22Rv1 (cell line): Measurements from ENCODE around the gene TMEM255A.

Experiments used
- ZFX ChIP-seq: fragments of 450-650 bp; IDR thresholded peaks from 2 replicates; pipeline ENCODE4 v1.6.1; 2017; ENCODE audit warnings: antibody characterized with exemption, borderline replicate concordance
- TF ChIP-seq, protein P1 (sequence below): fragments of 450-650 bp; IDR thresholded peaks from 2 replicates; pipeline ENCODE4 v1.5.1; 2017; ENCODE audit warnings: mild to moderate bottlenecking

- TF ChIP-seq, protein P1, sequence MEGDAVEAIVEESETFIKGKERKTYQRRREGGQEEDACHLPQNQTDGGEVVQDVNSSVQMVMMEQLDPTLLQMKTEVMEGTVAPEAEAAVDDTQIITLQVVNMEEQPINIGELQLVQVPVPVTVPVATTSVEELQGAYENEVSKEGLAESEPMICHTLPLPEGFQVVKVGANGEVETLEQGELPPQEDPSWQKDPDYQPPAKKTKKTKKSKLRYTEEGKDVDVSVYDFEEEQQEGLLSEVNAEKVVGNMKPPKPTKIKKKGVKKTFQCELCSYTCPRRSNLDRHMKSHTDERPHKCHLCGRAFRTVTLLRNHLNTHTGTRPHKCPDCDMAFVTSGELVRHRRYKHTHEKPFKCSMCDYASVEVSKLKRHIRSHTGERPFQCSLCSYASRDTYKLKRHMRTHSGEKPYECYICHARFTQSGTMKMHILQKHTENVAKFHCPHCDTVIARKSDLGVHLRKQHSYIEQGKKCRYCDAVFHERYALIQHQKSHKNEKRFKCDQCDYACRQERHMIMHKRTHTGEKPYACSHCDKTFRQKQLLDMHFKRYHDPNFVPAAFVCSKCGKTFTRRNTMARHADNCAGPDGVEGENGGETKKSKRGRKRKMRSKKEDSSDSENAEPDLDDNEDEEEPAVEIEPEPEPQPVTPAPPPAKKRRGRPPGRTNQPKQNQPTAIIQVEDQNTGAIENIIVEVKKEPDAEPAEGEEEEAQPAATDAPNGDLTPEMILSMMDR, result no peak
- TF ChIP-seq ZFX, result no peak
Observed at GRCh38 chrX:120302434-120302833, 8.8 kb downstream of the TMEM255A start.
